Activated naive CD8-positive, alpha-beta T cell treated with anti-CD3 and anti-CD28 coated beads, Interleukin-2, amount 50 U/mL, for 24 hours (primary cell): ENCODE measurements around the gene C2orf42.
"Not testable (repeated sequence)": the region's sequence is repeated elsewhere in the genome, so short reads cannot be mapped to it uniquely, and the experiment has no call there.

Experiments
- ATAC-seq: fragments of 150-1000 bp; cut with Tn5 transposase; one replicate; pipeline ENCODE4 v1.10.0; 2021
- DNase-seq: peaks from one replicate; pipeline ENCODE4 v3.0.0; 2021
- H3K27ac Mint-ChIP-seq: one replicate; pipeline ENCODE4 v1.8.0; 2021; ENCODE audit warnings: mild to moderate bottlenecking, mixed read lengths
- H3K27me3 Mint-ChIP-seq: one replicate; pipeline ENCODE4 v1.8.0; 2021; ENCODE audit warnings: mixed read lengths
- H3K36me3 Mint-ChIP-seq: one replicate; pipeline ENCODE4 v1.8.0; 2021; ENCODE audit warnings: low read depth, mixed read lengths
- H3K4me1 Mint-ChIP-seq: one replicate; pipeline ENCODE4 v1.8.0; 2021; ENCODE audit warnings: mixed read lengths
- H3K4me3 Mint-ChIP-seq: one replicate; pipeline ENCODE4 v1.8.0; 2021; ENCODE audit warnings: mild to moderate bottlenecking, moderate library complexity, mixed read lengths
- H3K9me3 Mint-ChIP-seq: one replicate; pipeline ENCODE4 v1.8.0; 2021; ENCODE audit warnings: mixed read lengths

C2orf42 gene

DNA sequence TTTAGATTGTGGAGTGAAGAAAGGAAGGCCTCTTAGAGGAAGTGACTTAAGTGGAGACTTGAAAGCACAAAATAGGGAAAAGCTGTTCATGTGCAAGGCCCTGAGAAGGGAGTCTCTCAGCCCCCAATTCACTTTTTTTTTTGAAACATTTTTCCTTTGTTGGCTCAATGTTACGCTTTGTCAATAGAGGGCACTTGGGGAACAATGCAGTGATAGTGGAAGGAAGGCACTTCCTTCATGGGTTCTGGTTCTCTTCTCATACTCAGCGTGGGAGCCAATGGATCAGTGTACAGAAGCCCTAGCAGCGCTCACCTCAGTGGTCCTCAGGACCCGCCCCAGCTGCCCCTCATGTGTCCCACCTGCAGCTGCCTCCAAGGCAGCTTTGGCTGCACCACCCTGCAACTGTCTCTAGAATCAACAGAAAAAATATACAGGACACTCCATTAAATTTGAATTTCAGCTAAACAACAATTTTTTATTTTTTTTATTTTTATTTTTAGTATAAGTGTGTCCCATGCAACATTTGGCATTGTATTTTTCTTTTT, 8.6 kb upstream of the C2orf42 start:
- ATAC-seq = no peak
- no peak overlapping the region for H3K4me3 Mint-ChIP-seq

DNA sequence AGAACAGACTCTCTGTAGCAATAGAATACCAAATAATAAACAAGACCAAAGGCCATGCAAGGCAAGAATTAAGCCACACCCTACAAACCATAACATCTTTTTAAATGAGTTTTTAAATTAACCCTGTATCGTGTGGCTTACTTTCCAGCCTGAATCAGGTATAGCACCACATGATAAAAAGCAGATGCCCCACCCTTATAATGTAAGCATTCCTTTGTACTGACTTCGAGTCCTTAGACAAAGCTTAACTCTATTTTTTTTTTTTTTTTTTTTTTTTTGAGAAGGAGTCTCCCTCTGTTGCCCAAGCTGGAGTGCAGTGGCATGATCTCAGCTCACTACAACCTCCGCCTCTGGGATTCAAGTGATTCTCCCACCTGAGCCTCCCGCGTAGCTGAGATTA, 1.7 kb upstream of the C2orf42 start:
- Mint-ChIP-seq H3K36me3 (no peaks in the 10 kb centered on the region), H3K27ac (no peak overlapping the region), H3K4me3 (no peak overlapping the region), H3K27me3 (peaks cover 2% of the 10 kb centered on the region), H3K4me1 (peaks cover 30% of the 10 kb centered on the region), H3K9me3 (no peaks in the 10 kb centered on the region)
- ATAC-seq = no peak
- DNase-seq = no peak

More for the DNA sequence above, 8.6 kb upstream of the C2orf42 start:
- no peaks in the 10 kb centered on the region for H3K36me3 Mint-ChIP-seq
- H3K9me3 Mint-ChIP-seq = no peaks in the 10 kb centered on the region
- H3K27me3 Mint-ChIP-seq = no peaks in the 10 kb centered on the region
- DNase-seq = no peak
- H3K27ac Mint-ChIP-seq = no peak overlapping the region
- no peaks in the 10 kb centered on the region for H3K4me1 Mint-ChIP-seq

DNA sequence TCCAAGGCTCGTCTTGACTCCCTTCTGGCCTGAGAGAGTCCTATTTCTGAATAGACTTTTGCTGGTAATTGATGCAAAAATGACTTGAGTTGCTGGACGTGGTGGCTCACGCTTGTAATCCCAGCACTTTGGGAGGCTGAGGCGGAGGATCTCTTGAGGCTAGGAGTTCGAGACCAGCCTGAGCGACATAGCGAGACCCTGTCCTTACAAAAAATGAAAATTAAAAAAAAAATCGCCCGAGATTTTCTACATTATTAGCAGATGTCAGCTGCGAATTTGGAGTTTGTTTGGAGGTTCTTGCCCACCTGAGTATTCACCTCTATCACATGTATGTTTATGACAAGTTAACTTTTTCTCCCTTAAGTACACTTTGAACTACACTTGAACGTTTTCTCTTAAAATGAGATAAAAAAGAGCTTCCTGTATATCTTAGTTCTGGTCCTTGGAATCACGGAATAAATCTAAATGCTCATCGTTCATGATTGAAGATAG, 471 bp upstream of the C2orf42 start:
- Mint-ChIP-seq H3K9me3 (no peaks in the 10 kb centered on the region), H3K27me3 (peaks cover 2% of the 10 kb centered on the region), H3K4me1 (peaks cover 30% of the 10 kb centered on the region), H3K36me3 (no peaks in the 10 kb centered on the region), H3K4me3 (peak overlapping the region; percentile 88), H3K27ac (peak overlapping the region; percentile 98)
- DNase-seq (no peak), ATAC-seq (no peak)

DNA sequence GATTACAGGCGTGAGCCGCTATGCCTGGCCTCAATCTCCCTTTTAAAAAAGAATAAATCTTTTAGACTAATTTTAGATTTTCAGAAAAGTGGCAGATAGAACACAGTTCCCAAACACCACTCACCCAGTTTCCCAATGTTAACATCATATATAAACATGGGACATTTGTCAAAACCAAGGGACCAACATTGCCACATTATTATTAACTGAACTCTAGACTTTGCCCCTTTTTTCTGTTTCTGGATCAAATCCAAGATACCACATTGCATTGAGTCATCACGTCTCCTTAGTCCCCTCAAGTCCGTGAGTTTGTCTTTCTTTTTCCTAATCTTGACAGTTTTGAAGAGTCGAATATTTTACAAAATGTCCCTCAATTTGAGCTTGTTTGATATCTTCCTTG, 2.4 kb downstream of the C2orf42 start:
- ATAC-seq = no peak
- peaks cover 30% of the 10 kb centered on the region for H3K4me1 Mint-ChIP-seq
- no peaks in the 10 kb centered on the region for H3K36me3 Mint-ChIP-seq
- H3K9me3 Mint-ChIP-seq = no peaks in the 10 kb centered on the region
- H3K27ac Mint-ChIP-seq = peak overlapping the region; percentile 77
- DNase-seq = no peak
- peaks cover 2% of the 10 kb centered on the region for H3K27me3 Mint-ChIP-seq
- peak overlapping the region; percentile 88 for H3K4me3 Mint-ChIP-seq

DNA sequence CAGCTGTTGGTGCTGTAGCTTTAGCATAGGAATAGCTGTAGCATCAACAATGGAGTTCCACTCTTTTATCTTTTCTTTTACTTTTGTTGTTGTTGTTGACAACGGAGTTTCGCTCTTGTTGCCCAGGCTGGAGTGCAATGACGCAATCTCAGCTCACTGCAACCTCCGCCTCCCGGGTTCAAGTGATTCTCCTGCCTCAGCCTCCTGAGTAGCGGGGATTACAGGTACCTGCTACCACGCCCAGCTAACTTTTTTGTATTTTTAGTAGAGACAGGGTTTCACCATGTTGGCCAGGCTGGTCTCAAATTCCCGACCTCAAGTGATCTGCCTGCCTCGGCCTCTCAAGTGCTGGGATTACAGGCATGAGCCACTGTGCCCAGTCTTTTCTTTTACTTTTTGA, 3.6 kb downstream of the C2orf42 start:
- H3K4me1 Mint-ChIP-seq = peaks cover 30% of the 10 kb centered on the region
- not testable (repeated sequence) for H3K27ac Mint-ChIP-seq, H3K9me3 Mint-ChIP-seq, DNase-seq, H3K36me3 Mint-ChIP-seq, ATAC-seq, H3K4me3 Mint-ChIP-seq, H3K27me3 Mint-ChIP-seq

DNA sequence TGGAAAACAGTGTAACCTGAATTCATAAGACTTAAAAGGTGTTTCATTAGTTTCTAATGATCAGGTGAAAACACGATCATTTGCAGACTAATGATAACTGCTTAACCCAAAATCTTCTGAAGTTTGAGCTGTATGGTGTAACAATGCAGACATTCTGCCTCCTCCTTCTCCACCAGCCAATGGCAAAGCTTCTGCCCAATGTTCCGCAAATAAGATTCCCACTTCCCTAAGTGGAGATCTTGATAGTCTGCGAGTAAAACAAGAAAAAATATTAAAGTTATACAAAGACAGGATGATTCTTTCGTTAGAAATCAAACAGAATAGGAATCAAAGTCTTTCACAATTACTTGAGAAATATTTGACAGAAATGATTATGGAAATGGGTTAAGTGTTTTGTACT, 8.1 kb downstream of the C2orf42 start:
- Mint-ChIP-seq H3K27ac (no peak overlapping the region), H3K4me1 (no peaks in the 10 kb centered on the region)

DNA sequence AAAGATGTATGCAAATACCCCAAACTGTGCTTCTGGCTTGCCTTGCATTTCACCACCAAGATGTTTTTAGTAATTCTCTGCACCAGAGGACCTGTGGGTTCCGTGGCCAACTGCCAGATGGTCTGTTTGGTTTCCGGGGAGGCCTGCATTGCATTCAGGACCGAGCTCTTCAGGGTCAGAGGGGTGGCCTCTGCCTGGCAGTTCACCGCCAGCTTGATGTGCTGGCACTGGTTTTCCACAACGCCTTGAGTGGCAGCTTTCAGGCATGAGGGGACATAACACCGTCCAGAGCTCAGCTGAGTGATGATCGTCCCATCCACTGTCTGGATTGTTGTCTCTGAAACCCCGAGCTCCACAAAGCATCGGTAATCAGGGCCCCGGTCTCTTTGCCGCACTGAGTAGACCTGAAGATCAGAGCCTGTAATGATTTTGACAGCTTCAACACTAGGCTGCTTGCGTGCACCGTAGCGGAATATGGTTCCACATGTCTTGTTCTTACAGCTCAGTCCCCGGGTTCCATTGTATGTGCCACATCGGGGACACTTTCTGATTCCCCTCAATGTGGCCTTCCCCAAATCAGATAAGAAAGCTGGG, 9.4 kb downstream of the C2orf42 start:
- H3K9me3 Mint-ChIP-seq = no peaks in the 10 kb centered on the region
- ATAC-seq (no peak), DNase-seq (no peak)
- peaks cover 18% of the 10 kb centered on the region for H3K36me3 Mint-ChIP-seq
- no peaks in the 10 kb centered on the region for H3K4me1 Mint-ChIP-seq
- no peaks in the 10 kb centered on the region for H3K27me3 Mint-ChIP-seq
- H3K4me3 Mint-ChIP-seq = no peak overlapping the region
- no peak overlapping the region for H3K27ac Mint-ChIP-seq

More for the DNA sequence above, 8.1 kb downstream of the C2orf42 start:
- DNase-seq = no peak
- no peak for ATAC-seq
- Mint-ChIP-seq H3K36me3 (peaks cover 12% of the 10 kb centered on the region), H3K4me3 (no peak overlapping the region), H3K27me3 (no peaks in the 10 kb centered on the region), H3K9me3 (no peaks in the 10 kb centered on the region)

DNA sequence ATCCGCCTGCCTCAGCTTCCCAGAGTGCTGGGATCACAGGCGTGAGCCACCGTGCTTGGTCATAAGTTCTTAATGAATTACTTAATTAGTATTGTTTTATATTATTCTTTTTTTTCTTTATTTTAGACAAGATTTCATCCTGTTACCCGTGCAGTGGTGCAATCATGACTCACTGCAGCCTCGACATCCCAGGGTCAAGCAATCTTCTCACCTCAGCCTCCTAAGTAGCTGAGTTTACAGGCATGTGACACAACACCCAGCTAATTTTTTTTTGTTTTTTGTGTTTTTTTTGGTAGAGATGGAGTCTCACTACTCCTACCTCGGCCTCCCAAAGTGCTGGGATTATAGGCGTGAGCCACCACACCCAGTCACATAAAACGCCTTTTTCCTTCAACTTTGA, 17.3 kb downstream of the C2orf42 start:
- ATAC-seq (no peak), DNase-seq (no peak)
- H3K36me3 Mint-ChIP-seq = peaks cover 38% of the 10 kb centered on the region
- no peaks in the 10 kb centered on the region for H3K4me1 Mint-ChIP-seq
- H3K27me3 Mint-ChIP-seq = no peaks in the 10 kb centered on the region
- H3K9me3 Mint-ChIP-seq = no peaks in the 10 kb centered on the region
- H3K27ac Mint-ChIP-seq = no peak overlapping the region
- H3K4me3 Mint-ChIP-seq = no peak overlapping the region

DNA sequence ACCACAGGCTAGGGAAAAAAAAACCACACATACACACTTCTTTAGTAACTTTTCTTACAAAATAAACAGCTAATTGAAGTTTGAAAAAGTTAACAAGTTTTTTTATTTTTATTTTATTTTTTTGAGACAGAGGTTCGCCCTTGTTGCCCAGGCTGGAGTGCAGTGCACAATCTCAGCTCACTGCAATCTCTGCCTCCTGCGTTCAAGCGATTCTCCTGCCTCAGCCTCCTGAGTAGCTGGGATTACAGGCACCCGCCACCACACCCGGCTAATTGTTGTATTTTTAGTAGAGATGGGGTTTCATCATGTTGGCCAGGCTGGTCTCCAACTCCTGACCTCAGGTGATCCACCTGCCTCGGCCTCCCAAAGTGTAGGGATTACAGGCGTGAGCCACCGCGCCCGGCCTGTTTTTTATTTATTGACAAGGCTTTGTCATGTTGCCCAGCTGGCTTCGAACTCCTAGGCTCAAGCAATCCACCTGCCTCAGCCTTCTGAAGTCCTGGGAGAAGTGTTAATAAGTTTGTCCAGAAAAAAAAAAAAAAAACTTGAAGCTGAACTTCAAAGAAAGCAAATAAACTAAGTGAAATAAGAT, 21.1 kb downstream of the C2orf42 start:
- not testable (repeated sequence) for H3K9me3 Mint-ChIP-seq, ATAC-seq, H3K4me1 Mint-ChIP-seq, DNase-seq, H3K27me3 Mint-ChIP-seq, H3K4me3 Mint-ChIP-seq, H3K27ac Mint-ChIP-seq
- peaks cover 34% of the 10 kb centered on the region for H3K36me3 Mint-ChIP-seq

DNA sequence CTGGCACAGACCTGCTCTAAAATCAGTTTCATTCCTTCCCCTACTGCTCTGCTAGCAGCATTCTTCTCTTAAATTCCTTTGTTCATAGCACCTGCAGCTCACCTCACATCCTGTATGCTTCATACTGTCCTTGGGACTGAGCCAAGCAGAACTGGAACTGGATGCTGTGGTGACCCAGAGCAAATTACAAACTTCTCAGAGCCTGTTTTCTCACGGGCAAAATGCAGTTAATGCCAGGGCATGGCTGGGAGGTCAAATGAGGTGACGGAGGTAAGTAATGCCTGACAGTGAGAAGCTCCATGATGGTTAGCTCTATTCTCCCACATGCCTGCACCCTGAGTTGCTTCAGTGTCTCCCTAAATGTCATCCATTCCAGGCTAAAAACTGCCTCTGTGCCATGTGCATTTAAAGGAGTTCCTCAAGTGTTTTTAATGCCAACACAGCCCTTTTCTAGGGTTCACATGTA, 29.7 kb downstream of the C2orf42 start:
- ATAC-seq (no peak), DNase-seq (no peak)
- H3K4me1 Mint-ChIP-seq = no peaks in the 10 kb centered on the region
- peak overlapping the region; percentile 5 for H3K27ac Mint-ChIP-seq
- H3K27me3 Mint-ChIP-seq = no peaks in the 10 kb centered on the region
- H3K9me3 Mint-ChIP-seq = no peaks in the 10 kb centered on the region
- H3K4me3 Mint-ChIP-seq = no peak overlapping the region
- H3K36me3 Mint-ChIP-seq = peaks cover 19% of the 10 kb centered on the region

DNA sequence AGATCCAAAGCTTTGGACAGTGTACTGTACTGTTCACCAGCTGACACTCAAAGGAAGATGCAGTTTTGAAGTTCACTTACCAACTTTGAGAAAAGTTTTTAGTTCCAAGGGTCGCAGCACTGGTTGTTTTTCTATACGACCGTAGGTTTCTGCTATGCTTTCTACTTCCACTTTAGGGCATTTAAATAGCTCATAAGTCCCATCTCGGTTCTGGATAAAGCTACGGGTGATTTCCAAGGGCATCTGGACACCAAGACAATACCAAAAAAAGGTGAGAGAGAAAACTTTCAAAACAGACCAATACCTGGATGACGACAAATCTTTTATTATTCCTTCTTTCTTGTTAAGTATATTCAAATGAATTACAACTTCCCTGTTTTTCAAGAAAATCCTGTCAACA, 30.3 kb downstream of the C2orf42 start:
- ATAC-seq (no peak), DNase-seq (no peak)
- no peaks in the 10 kb centered on the region for H3K4me1 Mint-ChIP-seq
- peak overlapping the region; percentile 5 for H3K27ac Mint-ChIP-seq
- H3K9me3 Mint-ChIP-seq = no peaks in the 10 kb centered on the region
- peaks cover 19% of the 10 kb centered on the region for H3K36me3 Mint-ChIP-seq
- H3K4me3 Mint-ChIP-seq = no peak overlapping the region
- no peaks in the 10 kb centered on the region for H3K27me3 Mint-ChIP-seq

DNA sequence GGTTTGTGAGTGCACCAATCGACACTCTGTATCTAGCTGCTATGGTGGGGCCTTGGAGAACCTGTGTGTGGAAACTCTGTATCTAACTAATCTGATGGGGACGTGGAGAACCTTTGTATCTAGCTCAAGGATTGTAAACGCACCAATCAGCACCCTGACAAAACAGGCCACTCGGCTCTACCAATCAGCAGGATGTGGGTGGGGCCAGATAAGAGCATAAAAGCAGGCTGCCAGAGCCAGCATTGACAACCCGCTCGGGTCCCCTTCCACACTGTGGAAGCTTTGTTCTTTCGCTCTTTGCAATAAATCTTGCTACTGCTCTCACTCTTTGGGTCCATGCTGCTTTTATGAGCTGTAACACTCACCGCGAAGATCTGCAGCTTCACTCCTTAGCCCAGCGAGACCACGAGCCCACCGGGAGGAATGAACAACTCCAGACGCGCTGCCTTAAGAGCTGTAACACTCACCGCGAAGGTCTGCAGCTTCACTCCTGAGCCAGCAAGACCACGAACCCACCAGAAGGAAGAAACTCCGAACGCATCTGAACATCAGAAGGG, 41.6 kb downstream of the C2orf42 start:
- not testable (repeated sequence) for DNase-seq, H3K27me3 Mint-ChIP-seq, ATAC-seq, H3K9me3 Mint-ChIP-seq, H3K27ac Mint-ChIP-seq, H3K4me3 Mint-ChIP-seq
- peaks cover 26% of the 10 kb centered on the region for H3K4me1 Mint-ChIP-seq
- H3K36me3 Mint-ChIP-seq = peaks cover 25% of the 10 kb centered on the region

DNA sequence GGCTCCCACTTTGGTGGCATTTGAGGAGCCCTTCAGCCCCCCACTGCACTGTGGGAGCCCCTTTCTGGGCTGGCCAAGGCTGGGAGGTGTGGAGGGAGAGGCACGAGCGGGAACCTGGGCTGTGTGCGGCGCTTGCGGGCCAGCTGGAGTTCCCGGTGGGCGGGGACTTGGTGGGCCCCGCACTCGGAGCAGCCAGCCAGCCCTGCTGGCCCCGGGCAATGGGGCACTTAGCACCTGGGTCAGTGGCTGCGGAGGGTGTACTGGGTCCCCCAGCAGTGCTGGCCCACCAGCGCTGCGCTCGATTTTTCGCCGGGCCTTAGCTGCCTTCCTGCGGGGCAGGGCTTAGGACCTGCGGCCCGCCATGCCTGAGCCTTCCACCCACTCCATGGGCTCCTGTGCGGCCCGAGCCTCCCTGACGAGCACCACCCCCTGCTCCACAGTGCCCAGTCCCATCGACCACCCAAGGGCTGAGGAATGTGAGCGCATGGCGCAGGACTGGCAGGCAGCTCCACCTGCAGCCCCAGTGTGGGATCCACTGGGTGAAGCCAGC, 42.5 kb downstream of the C2orf42 start:
- H3K36me3 Mint-ChIP-seq = peaks cover 23% of the 10 kb centered on the region
- not testable (repeated sequence) for H3K27me3 Mint-ChIP-seq, H3K4me3 Mint-ChIP-seq, H3K9me3 Mint-ChIP-seq, ATAC-seq, H3K27ac Mint-ChIP-seq, DNase-seq
- peaks cover 34% of the 10 kb centered on the region for H3K4me1 Mint-ChIP-seq

DNA sequence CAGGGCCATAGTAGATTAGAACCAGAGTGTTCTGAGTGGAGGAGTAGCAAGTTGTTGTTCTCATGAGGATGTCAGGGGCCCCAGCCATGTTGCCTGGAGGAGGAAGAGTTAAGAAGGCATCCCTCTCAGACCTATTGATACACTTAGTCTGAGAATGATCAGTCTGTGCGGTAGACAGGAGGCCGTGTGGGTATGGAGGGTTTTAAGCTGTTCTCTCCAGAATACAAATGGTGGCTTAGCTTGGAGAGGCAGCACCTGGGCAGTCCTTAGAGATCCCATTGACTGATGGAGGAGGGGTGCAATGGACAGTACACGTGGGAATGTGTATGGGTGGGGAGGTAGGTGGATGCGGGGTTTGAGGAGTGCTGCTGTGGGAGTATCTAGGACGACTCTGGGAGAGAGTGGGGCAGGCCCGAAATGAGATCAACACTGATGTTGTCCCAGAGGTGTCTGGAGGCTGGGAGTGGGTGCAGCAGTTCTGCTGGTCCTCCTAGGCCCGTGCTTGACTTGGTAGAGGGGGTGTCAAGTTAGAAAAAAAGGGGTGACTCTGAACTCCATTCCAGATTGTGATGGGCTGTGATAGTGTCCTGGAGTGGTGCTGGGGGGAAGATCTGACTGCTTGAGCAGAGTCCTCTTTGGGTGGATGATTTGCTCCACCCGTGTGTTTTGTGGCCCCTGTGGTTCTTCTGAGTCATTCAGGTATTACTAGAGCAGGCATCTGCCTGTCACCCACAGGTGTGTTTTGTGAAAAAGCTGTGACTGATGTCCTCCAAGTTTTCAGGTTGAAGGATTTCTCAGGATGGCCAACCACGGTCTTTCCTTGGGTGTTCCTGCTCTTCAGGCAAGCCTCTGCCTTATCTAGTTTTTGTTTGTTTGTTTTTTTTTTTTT, 44.7 kb downstream of the C2orf42 start:
- ATAC-seq = no peak

More for the DNA sequence above, 44.7 kb downstream of the C2orf42 start:
- Mint-ChIP-seq H3K4me1 (peaks cover 48% of the 10 kb centered on the region), H3K4me3 (no peak overlapping the region), H3K9me3 (no peaks in the 10 kb centered on the region), H3K27me3 (peaks cover 2% of the 10 kb centered on the region), H3K36me3 (peaks cover 14% of the 10 kb centered on the region), H3K27ac (peak overlapping the region; percentile 17)
- DNase-seq = no peak
